ENCODE measurements around the gene CCDC24.

CCDC24 gene

DNA sequence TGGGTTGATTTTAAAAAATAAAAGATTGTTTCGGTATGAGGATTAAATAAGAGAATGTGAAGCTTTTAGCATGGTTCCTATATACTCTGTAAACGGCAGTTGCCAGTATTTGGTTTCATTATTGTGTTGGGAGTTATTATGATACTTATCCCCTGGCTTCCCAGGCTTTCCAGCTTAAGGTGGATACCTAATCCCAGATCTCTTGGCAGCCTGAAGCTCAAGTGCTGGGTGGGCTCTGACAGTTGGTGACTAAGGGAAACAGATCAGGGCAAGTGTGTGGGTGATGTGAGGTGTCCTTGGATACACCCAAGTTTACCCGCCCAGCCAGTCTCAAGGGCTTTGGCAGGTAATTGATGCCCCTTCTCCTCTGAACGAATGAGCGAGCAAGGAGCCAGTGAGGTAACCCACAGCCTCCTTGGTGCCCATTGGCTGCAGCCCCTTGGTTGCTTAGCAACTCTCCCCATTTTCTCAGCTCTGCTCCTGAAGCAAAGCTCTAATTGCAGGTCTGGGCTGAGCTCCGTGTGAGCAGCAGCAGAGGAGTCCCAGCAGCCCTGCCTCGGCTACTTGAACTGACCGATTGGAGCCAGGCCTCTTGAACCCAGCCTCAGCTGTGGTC lies 38.6 kb upstream of the CCDC24 start:
- H4K20me1 ChIP-seq (ENCODE audit: insufficient read depth, low read length): no peaks in the 10 kb centered on the region
- H3K4me2 ChIP-seq (ENCODE audit: low read depth, low read length): no peak overlapping the region
- no peak overlapping the region for H3K9ac ChIP-seq (ENCODE audit: low read length)
- TF ChIP-seq EZH2phosphoT487 (IDR thresholded peaks at IDR 0.05; ENCODE audit: low read length) (no peak), EZH2 (optimal IDR thresholded peaks at IDR 0.05; ENCODE audit: low read depth, low read length) (no peak)
- TF ChIP-seq, protein P1, sequence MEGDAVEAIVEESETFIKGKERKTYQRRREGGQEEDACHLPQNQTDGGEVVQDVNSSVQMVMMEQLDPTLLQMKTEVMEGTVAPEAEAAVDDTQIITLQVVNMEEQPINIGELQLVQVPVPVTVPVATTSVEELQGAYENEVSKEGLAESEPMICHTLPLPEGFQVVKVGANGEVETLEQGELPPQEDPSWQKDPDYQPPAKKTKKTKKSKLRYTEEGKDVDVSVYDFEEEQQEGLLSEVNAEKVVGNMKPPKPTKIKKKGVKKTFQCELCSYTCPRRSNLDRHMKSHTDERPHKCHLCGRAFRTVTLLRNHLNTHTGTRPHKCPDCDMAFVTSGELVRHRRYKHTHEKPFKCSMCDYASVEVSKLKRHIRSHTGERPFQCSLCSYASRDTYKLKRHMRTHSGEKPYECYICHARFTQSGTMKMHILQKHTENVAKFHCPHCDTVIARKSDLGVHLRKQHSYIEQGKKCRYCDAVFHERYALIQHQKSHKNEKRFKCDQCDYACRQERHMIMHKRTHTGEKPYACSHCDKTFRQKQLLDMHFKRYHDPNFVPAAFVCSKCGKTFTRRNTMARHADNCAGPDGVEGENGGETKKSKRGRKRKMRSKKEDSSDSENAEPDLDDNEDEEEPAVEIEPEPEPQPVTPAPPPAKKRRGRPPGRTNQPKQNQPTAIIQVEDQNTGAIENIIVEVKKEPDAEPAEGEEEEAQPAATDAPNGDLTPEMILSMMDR (IDR thresholded peaks at IDR 0.05; ENCODE audit: low read length): no peak
- H2AFZ ChIP-seq (ENCODE audit: low read length): no peak overlapping the region
- peaks cover 14% of the 10 kb centered on the region for H3K79me2 ChIP-seq (ENCODE audit: low read length)
- no peak overlapping the region for H3K27ac ChIP-seq (ENCODE audit: low read length)
- H3K9me2 ChIP-seq (replicated peaks; ENCODE audit: insufficient read depth, low read length): no peaks in the 10 kb centered on the region
- DNase-seq: no peak
- no peaks in the 10 kb centered on the region for H3F3A ChIP-seq (ENCODE audit: insufficient read depth, low read length)
- H3K9me3 ChIP-seq (replicated peaks; ENCODE audit: insufficient read depth, low read length): no peaks in the 10 kb centered on the region
- H3K4me1 ChIP-seq (ENCODE audit: low read length): peaks cover 7% of the 10 kb centered on the region; the same call in 1 of the 2 replicates
- H3K4me3 ChIP-seq (ENCODE audit: low read length): no peak overlapping the region
- no peaks in the 10 kb centered on the region for H3K36me3 ChIP-seq (replicated peaks; ENCODE audit: insufficient read depth, low read length)
- no peaks in the 10 kb centered on the region for H3K27me3 ChIP-seq (replicated peaks; ENCODE audit: insufficient read depth, low read length)

DNA sequence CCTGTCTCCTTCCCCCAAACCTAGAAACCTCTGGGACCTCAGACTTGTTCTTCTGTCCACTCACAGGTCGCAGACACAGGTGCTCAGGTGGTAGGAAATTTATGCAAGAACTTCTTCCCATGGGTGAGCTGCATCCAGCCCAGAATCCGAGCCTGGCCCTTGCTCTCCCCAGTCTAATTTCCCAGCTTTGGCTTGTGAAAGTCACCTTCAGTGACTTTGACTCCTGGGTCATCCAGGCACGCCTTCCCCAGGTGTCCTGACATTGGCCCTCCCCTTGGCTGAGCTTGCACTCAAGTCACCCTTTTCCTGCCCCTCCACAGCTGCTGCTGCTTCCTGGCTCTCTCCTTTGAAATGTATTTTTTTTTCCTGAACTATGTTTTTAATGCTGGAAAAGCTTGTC lies 38.0 kb upstream of the CCDC24 start:
- Histone ChIP-seq H4K20me1 (ENCODE audit: insufficient read depth, low read length) (no peaks in the 10 kb centered on the region), H2AFZ (ENCODE audit: low read length) (no peak overlapping the region), H3K79me2 (ENCODE audit: low read length) (peaks cover 9% of the 10 kb centered on the region), H3K4me3 (ENCODE audit: low read length) (no peak overlapping the region), H3K4me1 (ENCODE audit: low read length) (peaks cover 2% of the 10 kb centered on the region; the same call in 1 of the 2 replicates), H3K4me2 (ENCODE audit: low read depth, low read length) (no peak overlapping the region), H3F3A (ENCODE audit: insufficient read depth, low read length) (no peaks in the 10 kb centered on the region), H3K9ac (ENCODE audit: low read length) (no peak overlapping the region), H3K36me3 (replicated peaks; ENCODE audit: insufficient read depth, low read length) (no peaks in the 10 kb centered on the region), H3K27ac (ENCODE audit: low read length) (no peak overlapping the region), H3K9me2 (replicated peaks; ENCODE audit: insufficient read depth, low read length) (no peaks in the 10 kb centered on the region), H3K27me3 (replicated peaks; ENCODE audit: insufficient read depth, low read length) (no peaks in the 10 kb centered on the region), H3K9me3 (replicated peaks; ENCODE audit: insufficient read depth, low read length) (no peaks in the 10 kb centered on the region)
- no peak for DNase-seq
- TF ChIP-seq EZH2 (optimal IDR thresholded peaks at IDR 0.05; ENCODE audit: low read depth, low read length) (no peak), EZH2phosphoT487 (IDR thresholded peaks at IDR 0.05; ENCODE audit: low read length) (no peak)
- TF ChIP-seq, protein P1 (IDR thresholded peaks at IDR 0.05; ENCODE audit: low read length): no peak

DNA sequence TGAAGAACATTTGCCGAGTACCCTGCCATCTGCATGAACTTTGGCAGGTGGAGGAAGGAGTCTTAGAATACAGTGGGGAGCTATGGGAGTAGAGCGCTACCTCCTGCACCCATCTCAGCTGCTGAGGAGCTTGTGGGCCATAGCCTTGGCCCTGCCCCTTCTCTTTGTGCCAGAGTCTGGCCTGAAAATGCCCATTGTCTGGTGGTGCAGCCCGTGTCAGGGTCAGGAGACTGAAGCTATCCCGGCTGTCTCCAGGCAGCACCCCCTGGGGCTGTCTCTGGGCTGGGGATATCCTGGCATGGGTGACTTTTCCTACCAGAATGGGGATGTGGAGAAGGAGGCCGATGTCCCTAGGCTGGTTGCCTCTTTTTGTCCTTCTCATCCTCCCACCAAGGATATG lies 37.4 kb upstream of the CCDC24 start:
- Histone ChIP-seq H3K4me3 (ENCODE audit: low read length) (no peak overlapping the region), H3K9ac (ENCODE audit: low read length) (no peak overlapping the region), H3K4me2 (ENCODE audit: low read depth, low read length) (no peak overlapping the region), H3K9me2 (replicated peaks; ENCODE audit: insufficient read depth, low read length) (no peaks in the 10 kb centered on the region), H3F3A (ENCODE audit: insufficient read depth, low read length) (no peaks in the 10 kb centered on the region), H3K27ac (ENCODE audit: low read length) (no peak overlapping the region), H4K20me1 (ENCODE audit: insufficient read depth, low read length) (no peaks in the 10 kb centered on the region), H3K36me3 (replicated peaks; ENCODE audit: insufficient read depth, low read length) (no peaks in the 10 kb centered on the region), H3K27me3 (replicated peaks; ENCODE audit: insufficient read depth, low read length) (no peaks in the 10 kb centered on the region), H3K79me2 (ENCODE audit: low read length) (peaks cover 2% of the 10 kb centered on the region; the same call in 1 of the 2 replicates), H2AFZ (ENCODE audit: low read length) (no peak overlapping the region), H3K4me1 (ENCODE audit: low read length) (no peaks in the 10 kb centered on the region), H3K9me3 (replicated peaks; ENCODE audit: insufficient read depth, low read length) (no peaks in the 10 kb centered on the region)
- DNase-seq: no peak
- TF ChIP-seq, protein P1 (IDR thresholded peaks at IDR 0.05; ENCODE audit: low read length): no peak
- TF ChIP-seq EZH2 (optimal IDR thresholded peaks at IDR 0.05; ENCODE audit: low read depth, low read length) (no peak), EZH2phosphoT487 (IDR thresholded peaks at IDR 0.05; ENCODE audit: low read length) (no peak)

Measured in MM.1S (cell line).